ENCODE measurements around the gene SPEN.

The SPEN gene

GRCh38 chr1:15938628-15939161, 91.2 kb downstream of the SPEN start:
- H3K4me1 ChIP-seq (ENCODE audit: control insufficient read depth, insufficient read depth, low read length), result peaks cover 16% of the 10 kb centered on the region
- H3K27me3 ChIP-seq (ENCODE audit: control insufficient read depth in 1 of 2, insufficient read depth in 2 of 2, low read length in 2 of 2), result no peaks in the 10 kb centered on the region
- H3K36me3 ChIP-seq (ENCODE audit: control insufficient read depth in 2 of 2, insufficient read depth in 2 of 2, low read length in 2 of 2), result peaks cover 48 to 70% of the 10 kb centered on the region in 2 donors
- no peaks in the 10 kb centered on the region for H3K9me3 ChIP-seq (ENCODE audit: control insufficient read depth in 2 of 2, low read length in 2 of 2)
- no peak overlapping the region for H3K4me3 ChIP-seq (ENCODE audit: low read length in 2 of 2)
- peak overlapping the region in 1 of 2 donors; percentile 21 for H3K9ac ChIP-seq (ENCODE audit: low read length in 2 of 2)
- H3K27ac ChIP-seq (ENCODE audit: low read length), result peak overlapping the region; percentile 41

- Histone ChIP-seq H3K4me1 (ENCODE audit: control insufficient read depth, insufficient read depth, low read length) (peaks cover 16% of the 10 kb centered on the region), H3K27me3 (ENCODE audit: control insufficient read depth in 1 of 2, insufficient read depth in 2 of 2, low read length in 2 of 2) (no peaks in the 10 kb centered on the region), H3K27ac (ENCODE audit: low read length) (peak overlapping the region; percentile 41), H3K9ac (ENCODE audit: low read length in 2 of 2) (peak overlapping the region in 1 of 2 donors; percentile 21), H3K9me3 (ENCODE audit: control insufficient read depth in 2 of 2, low read length in 2 of 2) (no peaks in the 10 kb centered on the region), H3K4me3 (ENCODE audit: low read length in 2 of 2) (peak overlapping the region in 1 of 2 donors; percentile 15), H3K36me3 (ENCODE audit: control insufficient read depth in 2 of 2, insufficient read depth in 2 of 2, low read length in 2 of 2) (peaks cover 43 to 66% of the 10 kb centered on the region in 2 donors)
Measured at GRCh38 chr1:15939181-15940109, 91.9 kb downstream of the SPEN start.

GRCh38 chr1:15940110-15941043, 92.9 kb downstream of the SPEN start:
- peaks cover 16% of the 10 kb centered on the region for H3K4me1 ChIP-seq (ENCODE audit: control insufficient read depth, insufficient read depth, low read length)
- H3K27me3 ChIP-seq (ENCODE audit: control insufficient read depth in 1 of 2, insufficient read depth in 2 of 2, low read length in 2 of 2), result no peaks in the 10 kb centered on the region
- H3K9me3 ChIP-seq (ENCODE audit: control insufficient read depth in 2 of 2, low read length in 2 of 2), result no peaks in the 10 kb centered on the region
- no peak overlapping the region for H3K27ac ChIP-seq (ENCODE audit: low read length)
- H3K4me3 ChIP-seq (ENCODE audit: low read length in 2 of 2), result no peak overlapping the region
- H3K9ac ChIP-seq (ENCODE audit: low read length in 2 of 2), result no peak overlapping the region
- H3K36me3 ChIP-seq (ENCODE audit: control insufficient read depth in 2 of 2, insufficient read depth in 2 of 2, low read length in 2 of 2), result peaks cover 37 to 63% of the 10 kb centered on the region in 2 donors

GRCh38 chr1:15941044-15941840, 93.7 kb downstream of the SPEN start:
- H3K36me3 ChIP-seq (ENCODE audit: control insufficient read depth in 2 of 2, insufficient read depth in 2 of 2, low read length in 2 of 2), result peaks cover 33 to 67% of the 10 kb centered on the region in 2 donors
- H3K9ac ChIP-seq (ENCODE audit: low read length in 2 of 2), result no peak overlapping the region
- H3K27ac ChIP-seq (ENCODE audit: low read length), result no peak overlapping the region

GRCh38 chr1:15941899-15942660, 94.6 kb downstream of the SPEN start:
- peaks cover 16% of the 10 kb centered on the region for H3K4me1 ChIP-seq (ENCODE audit: control insufficient read depth, insufficient read depth, low read length)
- H3K27me3 ChIP-seq (ENCODE audit: control insufficient read depth in 1 of 2, insufficient read depth in 2 of 2, low read length in 2 of 2), result no peaks in the 10 kb centered on the region
- no peak overlapping the region for H3K27ac ChIP-seq (ENCODE audit: low read length)
- no peak overlapping the region for H3K4me3 ChIP-seq (ENCODE audit: low read length in 2 of 2)
- H3K36me3 ChIP-seq (ENCODE audit: control insufficient read depth in 2 of 2, insufficient read depth in 2 of 2, low read length in 2 of 2), result peaks cover 37 to 64% of the 10 kb centered on the region in 2 donors
- no peaks in the 10 kb centered on the region for H3K9me3 ChIP-seq (ENCODE audit: control insufficient read depth in 2 of 2, low read length in 2 of 2)
- H3K9ac ChIP-seq (ENCODE audit: low read length in 2 of 2), result no peak overlapping the region

More at GRCh38 chr1:15941044-15941840, 93.7 kb downstream of the SPEN start:
- H3K4me3 ChIP-seq (ENCODE audit: low read length in 2 of 2), result no peak overlapping the region
- peaks cover 16% of the 10 kb centered on the region for H3K4me1 ChIP-seq (ENCODE audit: control insufficient read depth, insufficient read depth, low read length)
- H3K9me3 ChIP-seq (ENCODE audit: control insufficient read depth in 2 of 2, low read length in 2 of 2), result no peaks in the 10 kb centered on the region
- no peaks in the 10 kb centered on the region for H3K27me3 ChIP-seq (ENCODE audit: control insufficient read depth in 1 of 2, insufficient read depth in 2 of 2, low read length in 2 of 2)

- no peak overlapping the region for H3K27ac ChIP-seq (ENCODE audit: low read length)
- H3K9me3 ChIP-seq (ENCODE audit: control insufficient read depth in 2 of 2, low read length in 2 of 2), result no peaks in the 10 kb centered on the region
- H3K9ac ChIP-seq (ENCODE audit: low read length in 2 of 2), result no peak overlapping the region
- H3K4me1 ChIP-seq (ENCODE audit: control insufficient read depth, insufficient read depth, low read length), result peaks cover 16% of the 10 kb centered on the region
- H3K36me3 ChIP-seq (ENCODE audit: control insufficient read depth in 2 of 2, insufficient read depth in 2 of 2, low read length in 2 of 2), result peaks cover 42 to 61% of the 10 kb centered on the region in 2 donors
- no peaks in the 10 kb centered on the region for H3K27me3 ChIP-seq (ENCODE audit: control insufficient read depth in 1 of 2, insufficient read depth in 2 of 2, low read length in 2 of 2)
- H3K4me3 ChIP-seq (ENCODE audit: low read length in 2 of 2), result no peak overlapping the region
Measured at GRCh38 chr1:15942661-15943327, 95.3 kb downstream of the SPEN start.

GRCh38 chr1:15943328-15943991, 96.0 kb downstream of the SPEN start:
- H3K4me1 ChIP-seq (ENCODE audit: control insufficient read depth, insufficient read depth, low read length), result peaks cover 20% of the 10 kb centered on the region
- H3K27ac ChIP-seq (ENCODE audit: low read length), result no peak overlapping the region
- peaks cover 40 to 60% of the 10 kb centered on the region in 2 donors for H3K36me3 ChIP-seq (ENCODE audit: control insufficient read depth in 2 of 2, insufficient read depth in 2 of 2, low read length in 2 of 2)
- no peak overlapping the region for H3K9ac ChIP-seq (ENCODE audit: low read length in 2 of 2)
- no peaks in the 10 kb centered on the region for H3K9me3 ChIP-seq (ENCODE audit: control insufficient read depth in 2 of 2, low read length in 2 of 2)
- no peak overlapping the region for H3K4me3 ChIP-seq (ENCODE audit: low read length in 2 of 2)
- H3K27me3 ChIP-seq (ENCODE audit: control insufficient read depth in 1 of 2, insufficient read depth in 2 of 2, low read length in 2 of 2), result no peaks in the 10 kb centered on the region

GRCh38 chr1:15943992-15944307, 96.4 kb downstream of the SPEN start:
- Histone ChIP-seq H3K36me3 (ENCODE audit: control insufficient read depth in 2 of 2, insufficient read depth in 2 of 2, low read length in 2 of 2) (peaks cover 37 to 56% of the 10 kb centered on the region in 2 donors), H3K4me3 (ENCODE audit: low read length in 2 of 2) (no peak overlapping the region), H3K9me3 (ENCODE audit: control insufficient read depth in 2 of 2, low read length in 2 of 2) (no peaks in the 10 kb centered on the region), H3K9ac (ENCODE audit: low read length in 2 of 2) (no peak overlapping the region), H3K4me1 (ENCODE audit: control insufficient read depth, insufficient read depth, low read length) (peaks cover 20% of the 10 kb centered on the region), H3K27me3 (ENCODE audit: control insufficient read depth in 1 of 2, insufficient read depth in 2 of 2, low read length in 2 of 2) (no peaks in the 10 kb centered on the region), H3K27ac (ENCODE audit: low read length) (no peak overlapping the region)
